Right ventricle myocardium inferior (tissue), 1 donor: Measurements from ENCODE around the gene DNAJC11. TPM values are rescaled to one million over a fixed set of nuclear protein-coding genes. Genes with fewer than 3 reads are reported as not detected.
"Not testable (repeated sequence)": the region's sequence is repeated elsewhere in the genome, so short reads cannot be mapped to it uniquely, and the experiment has no call there.

Experiments
- ATAC-seq: fragments of 200-7000 bp; cut with Tn5 transposase; one replicate; pipeline ENCODE4 v1.9.1; 2020; ENCODE audit warnings: mild to moderate bottlenecking, moderate library complexity
- DNase-seq: peaks from one replicate; pipeline ENCODE4 v3.0.0; 2021; ENCODE audit errors: missing footprints
- intact Hi-C: fragments of 100-400 bp; cut with DNase I; formaldehyde crosslinking; loops from one replicate; pipeline ENCODE4 v1.11.0; 2022
- long read RNA-seq: library from polyadenylated mRNA; unstranded; transcript quantifications from one replicate; pipeline ENCODE4 v2.0.0, GENCODE V29; 2021
- total RNA-seq: library from RNA; stranded (reverse); fragmentation: NEBNext Ultra II Directional; extraction: Animal tissue kit (Norgen Biotek cat#: 25700); gene quantifications from one replicate; pipeline ENCODE4 v1.2.1, GENCODE V29; 2021
- donor health status: DM: no; HTN: yes; CAD: no; lungs with severe emphysema.

Gene DNAJC11
- total RNA-seq = 74.1 TPM
- long read RNA-seq, transcript DNAJC11-202 (16 exons, 3,311 nt) = major isoform, 122 of 137 reads
- long read RNA-seq, partial matches to known transcripts = 3 of 137 reads
- long read RNA-seq, other reads (novel, unspliced or antisense) = 10 of 137 reads

- ATAC-seq = peak; percentile 97
- intact Hi-C loops = loop anchor here (5.0 kb wide), 2 partner anchors 44 to 81 kb away; no protein-coding TSS in a partner anchor
- DNase-seq = peak; percentile 94
Measured at GRCh38 chr1:6701437-6702153, at the start of gene DNAJC11. DNAJC11 (minus strand) TSS chr1:6701816; CDS start chr1:6701800, 16 bp downstream.

GRCh38 chr1:6750490-6750889 lies 48.9 kb upstream of the DNAJC11 start:
- intact Hi-C loops = no loop called here
- ATAC-seq (no peak), DNase-seq (no peak)

- intact Hi-C loops = no loop called here
- no peak for DNase-seq
- no peak for ATAC-seq
Measured at GRCh38 chr1:6747674-6748073, 46.1 kb upstream of the DNAJC11 start.

- intact Hi-C loops = no loop called here
- no peak for DNase-seq
- no peak for ATAC-seq
Measured at GRCh38 chr1:6745073-6745472, 43.5 kb upstream of the DNAJC11 start.

- peak; percentile 93 for ATAC-seq
- no peak for DNase-seq
- intact Hi-C loops = loop anchor here (1.0 kb wide), 1 partner anchor 41 kb away; no protein-coding TSS in a partner anchor
Measured at GRCh38 chr1:6743189-6744101, 41.8 kb upstream of the DNAJC11 start.

- not testable (repeated sequence) for DNase-seq
- intact Hi-C loops = loop anchor here (1.0 kb wide), 1 partner anchor 42 kb away; no protein-coding TSS in a partner anchor
Measured at GRCh38 chr1:6742676-6743188, 41.1 kb upstream of the DNAJC11 start.

GRCh38 chr1:6738987-6739676 lies 37.5 kb upstream of the DNAJC11 start:
- intact Hi-C loops = no loop called here
- ATAC-seq (no peak), DNase-seq (no peak)

More at GRCh38 chr1:6742676-6743188, 41.1 kb upstream of the DNAJC11 start:
- not testable (repeated sequence) for ATAC-seq

GRCh38 chr1:6732942-6733341 lies 31.3 kb upstream of the DNAJC11 start:
- no peak for ATAC-seq
- intact Hi-C loops = no loop called here
- DNase-seq = no peak

- no peak for DNase-seq
- ATAC-seq = no peak
- intact Hi-C loops = no loop called here
Measured at GRCh38 chr1:6731905-6732304, 30.3 kb upstream of the DNAJC11 start.

GRCh38 chr1:6730880-6731279 lies 29.3 kb upstream of the DNAJC11 start:
- ATAC-seq (no peak), DNase-seq (no peak)
- intact Hi-C loops = no loop called here

GRCh38 chr1:6730473-6730872 lies 28.9 kb upstream of the DNAJC11 start:
- intact Hi-C loops = no loop called here
- no peak for DNase-seq
- no peak for ATAC-seq

GRCh38 chr1:6727535-6727934 lies 25.9 kb upstream of the DNAJC11 start:
- ATAC-seq = peak; percentile 20
- no peak for DNase-seq
- intact Hi-C loops = loop anchor here (5.0 kb wide), 2 partner anchors 55 to 165 kb away; no protein-coding TSS in a partner anchor

- DNase-seq (no peak), ATAC-seq (no peak)
- intact Hi-C loops = loop anchor here (5.0 kb wide), 2 partner anchors 56 to 166 kb away; no protein-coding TSS in a partner anchor
Measured at GRCh38 chr1:6726253-6726652, 24.6 kb upstream of the DNAJC11 start.

- ATAC-seq = no peak
- intact Hi-C loops = loop anchor here (5.0 kb wide), 4 partner anchors 58 to 493 kb away; no protein-coding TSS in a partner anchor
- DNase-seq = no peak
Measured at GRCh38 chr1:6724517-6725141, 23.0 kb upstream of the DNAJC11 start.

GRCh38 chr1:6723621-6724428 lies 22.2 kb upstream of the DNAJC11 start:
- ATAC-seq (no peak), DNase-seq (no peak)
- intact Hi-C loops = loop anchor here (5.0 kb wide), 2 partner anchors 348 to 493 kb away; no protein-coding TSS in a partner anchor

- ATAC-seq = no peak
- DNase-seq = no peak
- intact Hi-C loops = no loop called here
Measured at GRCh38 chr1:6711174-6711573, 9.6 kb upstream of the DNAJC11 start.

- no peak for DNase-seq
- ATAC-seq = no peak
- intact Hi-C loops = loop anchor here (5.0 kb wide), 2 partner anchors 47 to 78 kb away; no protein-coding TSS in a partner anchor
Measured at GRCh38 chr1:6704746-6705145, 3.1 kb upstream of the DNAJC11 start.
